Panc1 (cell line): Measurements from ENCODE around the gene GPN3. TPM values are rescaled to one million over a fixed set of nuclear protein-coding genes. Genes with fewer than 3 reads are reported as not detected.
A peak's percentile ranks its signal among the peaks of the same experiment; 100 is the strongest.

Experiments
- ATAC-seq: fragments of 200-7000 bp; cut with Tn5 transposase; 2 replicates; pipeline ENCODE4 v1.9.1; 2020; ENCODE audit warnings: mild to moderate bottlenecking, moderate library complexity
- Bru-seq: library from RNA; stranded (reverse); fragments of 400-500 nt; gene quantifications from one replicate; lab custom pipeline; 2021; lab: Mats Ljungman, UMichigan
- BruChase-seq, 2 experiments: library from RNA; stranded (reverse); fragments of 400-500 nt; gene quantifications; one replicate each; lab custom pipeline; 2021; lab: Mats Ljungman, UMichigan
- BruUV-seq: library from RNA; stranded (reverse); fragments of 400-500 nt; replicated peaks from 2 replicates; lab custom pipeline; 2021; lab: Mats Ljungman, UMichigan
- CTCF ChIA-PET: fragments of 300-600 bp; sonication (Branson Sonifier 250); formaldehyde crosslinking; loops from one replicate; lab custom pipeline; 2022; ENCODE audit warnings: antibody characterized with exemption; lab: Charles Lee
- POLR2A ChIA-PET: fragments of 300-600 bp; sonication (Branson Sonifier 250); formaldehyde crosslinking; loops from one replicate; lab custom pipeline; 2022; ENCODE audit warnings: antibody characterized with exemption; lab: Charles Lee
- DNase-seq: peaks from one replicate; pipeline ENCODE4 v3.0.0-alpha.2; 2010; ENCODE audit warnings: low read depth, low spot score
- H3K27ac ChIP-seq: 2 replicates; pipeline ENCODE4 v1.5.1; 2011; ENCODE audit warnings: mild to moderate bottlenecking, low read length, inconsistent platforms
- H3K27me3 ChIP-seq: fragments of 200-500 bp; sonication (Bioruptor generic); 2 replicates; pipeline ENCODE4 v1.6.0; 2014; ENCODE audit warnings: low read length, inconsistent platforms; ENCODE audit not compliant: control insufficient read depth, insufficient read depth
- H3K36me3 ChIP-seq: fragments of 200-500 bp; sonication (Bioruptor generic); 2 replicates; pipeline ENCODE4 v1.5.1; 2014; ENCODE audit warnings: inconsistent platforms, mild to moderate bottlenecking, low read length, moderate library complexity; ENCODE audit not compliant: control insufficient read depth, insufficient read depth
- H3K4me1 ChIP-seq: 2 replicates; pipeline ENCODE4 v1.5.1; 2011; ENCODE audit warnings: inconsistent platforms, mild to moderate bottlenecking, low read length, moderate library complexity; ENCODE audit not compliant: control insufficient read depth, insufficient read depth
- H3K4me3 ChIP-seq, 2 experiments: 2 replicates each; pipeline ENCODE4 v1.5.1; 2011 to 2012; ENCODE audit warnings: low read depth in 2 of 2, low read length in 2 of 2, mild to moderate bottlenecking in 2 of 2, inconsistent platforms in 1 of 2, moderate library complexity in 1 of 2
- H3K9me3 ChIP-seq: fragments of 200-500 bp; sonication (Bioruptor generic); 2 replicates; pipeline ENCODE4 v1.5.1; 2014; ENCODE audit warnings: low read depth, mild to moderate bottlenecking, inconsistent platforms, low read length, moderate library complexity; ENCODE audit not compliant: control insufficient read depth, insufficient read depth
- CTCF ChIP-seq: fragments of 450-650 bp; IDR thresholded peaks from 2 replicates; pipeline ENCODE4 v1.5.1; 2017; ENCODE audit warnings: mild to moderate bottlenecking
- POLR2AphosphoS5 ChIP-seq: IDR thresholded peaks from 2 replicates; pipeline ENCODE4 v1.6.1; 2012; ENCODE audit warnings: mild to moderate bottlenecking, low read depth, low read length, moderate library complexity
- REST ChIP-seq, 2 experiments: IDR thresholded peaks; 2 replicates each; pipeline ENCODE4 v1.6.1; 2011 to 2012; ENCODE audit warnings: low read depth in 2 of 2, control low read depth in 1 of 2, low read length in 1 of 2, mild to moderate bottlenecking in 1 of 2, moderate library complexity in 1 of 2; ENCODE audit not compliant: insufficient read depth in 1 of 2
- SIN3A ChIP-seq: IDR thresholded peaks from 2 replicates; pipeline ENCODE4 v1.6.1; 2012; ENCODE audit warnings: low read depth, mild to moderate bottlenecking, low read length, moderate library complexity, borderline replicate concordance; ENCODE audit not compliant: insufficient read depth
- TCF7L2 ChIP-seq: IDR thresholded peaks from 2 replicates; pipeline ENCODE4 v1.6.1; 2011; ENCODE audit warnings: mild to moderate bottlenecking, low read depth, low read length, inconsistent platforms
- in situ Hi-C: cut with HindIII; loops from 2 replicates; pipeline ENCODE4 v1.10.0; 2016; ENCODE audit warnings: low sequenced_read_pairs, low pct_unique_long_range_greater_than_20kb
- intact Hi-C: fragments of 100-400 bp; cut with micrococcal nuclease; formaldehyde crosslinking; loops from one replicate; pipeline ENCODE4 v1.10.0; 2022; ENCODE audit not compliant: unreplicated experiment
- long read RNA-seq: library from polyadenylated mRNA; unstranded; transcript quantifications from one replicate; pipeline ENCODE4 v2.0.0, GENCODE V29; 2021; ENCODE audit not compliant: unreplicated experiment
- polyA plus RNA-seq: library from polyadenylated mRNA; unstranded; fragments of >200 nt; gene quantifications from one replicate; pipeline ENCODE4 v1.2.1, GENCODE V29; 2012; ENCODE audit warnings: missing spikeins; ENCODE audit not compliant: insufficient read length
- total RNA-seq: library from RNA; stranded (reverse); gene quantifications from one replicate; pipeline ENCODE4 v1.2.1, GENCODE V29; 2021; ENCODE audit not compliant: unreplicated experiment

GPN3 gene
- total RNA-seq (39.0 TPM), Bru-seq, nascent RNA (percentile 60 among the genes with signal in this experiment), BruChase-seq, experiment 1, labeled RNA remaining after a 2-hour chase (percentile 63 among the genes with signal in this experiment), BruChase-seq, experiment 2, labeled RNA remaining after a 6-hour chase (percentile 79 among the genes with signal in this experiment)
- 29.1 TPM for polyA plus RNA-seq
- long read RNA-seq, transcript GPN3-201 (8 exons, 1,468 nt) = major isoform, 52 of 61 reads
- long read RNA-seq, partial matches to known transcripts = 3 of 61 reads
- long read RNA-seq, other reads (novel, unspliced or antisense) = 2 of 61 reads

GRCh38 chr12:110468214-110469048 is at the start of gene GPN3, which contains the start of gene FAM216A:
Gene GPN3 (minus strand): TSS chr12:110468257. CDS start chr12:110468203, 54 bp downstream.
Gene FAM216A (plus strand): TSS chr12:110468845. CDS start chr12:110468876, 31 bp downstream.
- CTCF ChIA-PET = interaction anchor here (0.5 to 1.6 kb wide), 7 partner anchors 18 to 400 kb away, joined by 3 to 7 read pairs (median 3); partner anchors contain the start of gene ARPC3

GRCh38 chr12:110516995-110517394 is 48.9 kb upstream of the GPN3 start:
- Histone ChIP-seq H3K27ac (no peak overlapping the region), H3K9me3 (no peaks in the 10 kb centered on the region), H3K4me3 (no peak overlapping the region), H3K36me3 (no peaks in the 10 kb centered on the region), H3K4me1 (no peaks in the 10 kb centered on the region), H3K27me3 (no peaks in the 10 kb centered on the region)
- ATAC-seq = no peak
- ChIA-PET CTCF (no interaction called here), POLR2A (no interaction called here)
- BruUV-seq = no TSS peak
- in situ Hi-C loops = no loop called here
- TF ChIP-seq TCF7L2 = no peak
- TF ChIP-seq REST (IDR thresholded peaks at IDR 0.05; ENCODE audit: insufficient read depth in 1 of 2, low read depth in 2 of 2, low read length in 1 of 2) = no peak
- TF ChIP-seq SIN3A = no peak
- no peak for TF ChIP-seq POLR2AphosphoS5
- no peak for TF ChIP-seq CTCF
- intact Hi-C loops = no loop called here
- DNase-seq = no peak

More at GRCh38 chr12:110468214-110469048, at the start of gene GPN3, which contains the start of gene FAM216A:
- DNase-seq = peak; percentile 93
- Histone ChIP-seq H3K36me3 (peaks cover 1% of the 10 kb centered on the region; the same call in 1 of the 2 replicates), H3K4me1 (peaks cover 11% of the 10 kb centered on the region), H3K9me3 (no peaks in the 10 kb centered on the region), H3K27me3 (no peaks in the 10 kb centered on the region), H3K4me3 (peak within 1 kb of the TSS; percentile 88 to 95), H3K27ac (peak within 1 kb of the TSS; percentile 90)
- POLR2A ChIA-PET = interaction anchor here (0.6 to 1.6 kb wide), 7 partner anchors 13 to 426 kb away, joined by 3 to 9 read pairs (median 4); partner anchors contain the start of gene ARPC3
- peak; percentile 91 for ATAC-seq
- TF ChIP-seq TCF7L2 = no peak
- TF ChIP-seq POLR2AphosphoS5 = peak; percentile 81
- TF ChIP-seq REST (IDR thresholded peaks at IDR 0.05; ENCODE audit: insufficient read depth in 1 of 2, low read depth in 2 of 2, low read length in 1 of 2) = 0 out of 4 replicates have a peak, but pooled peaks of 1 of the 2 experiments have one; percentile 15
- intact Hi-C loops = no loop called here
- no TSS peak for BruUV-seq
- in situ Hi-C loops = loop anchor here (5.0 kb wide), 1 partner anchor 34 kb away; the partner anchor contains the start of genes RAD9B and VPS29
